CD4-positive, alpha-beta T cell treated with Interferon gamma for 1 hour (primary cell): ENCODE measurements around the gene MYO3A.
"Not testable (repeated sequence)": the region's sequence is repeated elsewhere in the genome, so short reads cannot be mapped to it uniquely, and the experiment has no call there.

ENCODE experiments used
- DNase-seq: peaks from one replicate; pipeline ENCODE4 v3.0.0-alpha.2; 2020

Gene MYO3A

GRCh38 chr10:25989951-25990350 is 55.9 kb downstream of the MYO3A start:
- no peak for DNase-seq

- DNase-seq, result no peak
These were observed 65.4 kb downstream of the MYO3A start for GRCh38 chr10:25999295-25999981.

GRCh38 chr10:26000971-26001370 is 66.9 kb downstream of the MYO3A start:
- DNase-seq, result no peak

- DNase-seq, result not testable (repeated sequence)
These were observed 68.4 kb downstream of the MYO3A start for GRCh38 chr10:26002466-26002865.

- DNase-seq, result no peak
These were observed 81.1 kb downstream of the MYO3A start for GRCh38 chr10:26015092-26015491.

- no peak for DNase-seq
These were observed 88.8 kb downstream of the MYO3A start for GRCh38 chr10:26022831-26023230.

- DNase-seq, result no peak
These were observed 90.3 kb downstream of the MYO3A start for GRCh38 chr10:26024303-26024702.

GRCh38 chr10:26025523-26025922 is 91.5 kb downstream of the MYO3A start:
- DNase-seq, result no peak

GRCh38 chr10:26029858-26030257 is 95.8 kb downstream of the MYO3A start:
- DNase-seq, result no peak

- DNase-seq, result no peak
These were observed 97.3 kb downstream of the MYO3A start for GRCh38 chr10:26031300-26031699.

- no peak for DNase-seq
These were observed 109.4 kb downstream of the MYO3A start for GRCh38 chr10:26043469-26043868.

- DNase-seq, result no peak
These were observed 110.2 kb downstream of the MYO3A start for GRCh38 chr10:26044141-26044749.

GRCh38 chr10:26046073-26046700 is 112.2 kb downstream of the MYO3A start:
- DNase-seq, result no peak

GRCh38 chr10:26048756-26049155 is 114.7 kb downstream of the MYO3A start:
- no peak for DNase-seq

- DNase-seq, result no peak
These were observed 118.3 kb downstream of the MYO3A start for GRCh38 chr10:26052326-26052725.

GRCh38 chr10:26057466-26057865 is 123.4 kb downstream of the MYO3A start:
- no peak for DNase-seq

- DNase-seq, result no peak
These were observed 130.1 kb downstream of the MYO3A start for GRCh38 chr10:26064106-26064505.

- no peak for DNase-seq
These were observed 133.7 kb downstream of the MYO3A start for GRCh38 chr10:26067680-26068079.

GRCh38 chr10:26080971-26081370 is 146.9 kb downstream of the MYO3A start:
- DNase-seq, result not testable (repeated sequence)

GRCh38 chr10:26081459-26081858 is 147.4 kb downstream of the MYO3A start:
- no peak for DNase-seq

GRCh38 chr10:26085549-26085948 is 151.5 kb downstream of the MYO3A start:
- DNase-seq, result no peak

GRCh38 chr10:26087666-26088065 is 153.6 kb downstream of the MYO3A start:
- DNase-seq, result no peak

- DNase-seq, result no peak
These were observed 156.0 kb downstream of the MYO3A start for GRCh38 chr10:26090026-26090425.

- DNase-seq, result no peak
These were observed 156.7 kb downstream of the MYO3A start for GRCh38 chr10:26090762-26091161.
